Spinal cord (tissue), 10 donors: Measurements from ENCODE around the gene NABP1. TPM values are rescaled to one million over a fixed set of nuclear protein-coding genes. Genes with fewer than 3 reads are reported as not detected.
A peak's percentile ranks its signal among the peaks of the same experiment; 100 is the strongest.

Source experiments
- DNase-seq, 6 donors: peaks; one replicate each; pipeline versions ENCODE4 v3.0.0 to v3.0.0-alpha.2; 2013 to 2015; ENCODE audit warnings: low spot score in 6 of 6, low read depth in 4 of 6
- H3K27ac ChIP-seq: one replicate; pipeline ENCODE4 v1.5.1; 2013; ENCODE audit warnings: low read depth, low read length, control low read depth
- H3K27me3 ChIP-seq: one replicate; pipeline ENCODE4 v1.6.1; 2013; ENCODE audit warnings: low read length; ENCODE audit not compliant: control insufficient read depth, insufficient read depth
- H3K36me3 ChIP-seq: one replicate; pipeline ENCODE4 v1.6.1; 2013; ENCODE audit warnings: low read length; ENCODE audit not compliant: control insufficient read depth, insufficient read depth
- H3K4me1 ChIP-seq: one replicate; pipeline ENCODE4 v1.6.1; 2013; ENCODE audit warnings: low read length; ENCODE audit not compliant: control insufficient read depth, insufficient read depth
- H3K4me3 ChIP-seq: one replicate; pipeline ENCODE4 v1.5.1; 2013; ENCODE audit warnings: low read depth, low read length, control low read depth
- H3K9me3 ChIP-seq: one replicate; pipeline ENCODE4 v1.6.1; 2013; ENCODE audit warnings: low read length; ENCODE audit not compliant: control insufficient read depth, insufficient read depth
- WGBS: methylation state at CpG from one replicate; pipeline ENCODE4 v1.1.5; 2013; ENCODE audit warnings: missing lambda C conversion rate; ENCODE audit not compliant: insufficient coverage; 5-methylcytosine and 5-hydroxymethylcytosine counted together
- polyA plus RNA-seq, 2 donors: library from polyadenylated mRNA; unstranded; fragments of 120-200 nt; gene quantifications; one replicate each; pipeline ENCODE4 v1.2.1, GENCODE V29; 2013; ENCODE audit not compliant: insufficient read length in 2 of 2
- small RNA-seq: library from RNA; depleted of rRNA; stranded (forward); fragments of <200 nt; gene quantifications from one replicate; pipeline ENCODE3, GENCODE V24; 2014; ENCODE audit warnings: low replicate concordance
- total RNA-seq, 2 donors: library from RNA; depleted of rRNA in 1 of 2; stranded (reverse); fragments of 120-200 nt in 1 of 2; fragments of >200 nt in 1 of 2; gene quantifications; one replicate each; pipeline versions ENCODE4 v1.2.3 to v1.2.4, GENCODE V29; 2013 to 2014
- donor health status: healthy.

Gene NABP1
- total and polyA plus RNA-seq, 4 donors, result 5.1 to 14.0 (median 6.8) TPM

DNA sequence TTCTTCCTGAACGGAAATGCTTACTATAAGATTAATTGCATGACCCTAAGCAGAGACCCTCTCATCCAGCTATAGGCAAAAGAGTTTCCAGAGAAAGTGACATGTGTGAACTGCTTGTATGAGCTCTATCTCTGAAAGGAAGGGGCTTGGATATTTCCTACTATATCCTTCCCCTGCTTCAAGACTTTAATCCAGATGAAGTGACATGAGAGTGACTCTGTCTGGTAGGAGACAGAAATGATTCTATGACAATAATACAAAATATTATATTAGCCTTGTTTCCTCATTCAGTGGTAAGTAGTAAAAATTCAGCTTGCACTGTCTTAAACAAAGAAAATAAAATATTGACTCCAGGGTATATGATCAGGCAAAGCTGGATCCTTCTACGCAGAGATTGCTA is 37.5 kb downstream of the NABP1 start:
- Histone ChIP-seq H3K36me3 (no peaks in the 10 kb centered on the region), H3K27me3 (no peaks in the 10 kb centered on the region), H3K4me3 (no peak overlapping the region), H3K9me3 (no peaks in the 10 kb centered on the region), H3K27ac (no peak overlapping the region), H3K4me1 (no peaks in the 10 kb centered on the region)
- no peak for DNase-seq
- WGBS, result no CpG with 5 or more reads among the region's 2 CpGs

DNA sequence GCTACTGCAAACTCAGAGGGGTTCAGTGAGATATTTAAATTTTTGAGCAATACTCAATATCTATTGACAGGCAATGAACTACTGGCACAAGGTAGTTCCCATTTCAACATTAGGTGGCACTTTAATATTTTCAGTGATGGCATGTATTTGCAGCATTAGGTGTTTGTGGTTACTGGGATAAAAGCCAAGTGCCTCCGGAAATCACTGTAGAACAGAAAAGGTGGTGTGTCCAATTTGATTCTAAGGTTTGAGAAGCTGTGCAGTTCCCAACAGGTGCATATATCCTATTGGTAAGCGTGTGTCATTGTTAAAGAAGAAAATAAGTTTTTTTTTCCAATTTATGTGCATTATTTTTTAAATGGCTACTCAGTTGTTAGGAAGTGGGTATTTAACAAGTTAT is 41.3 kb downstream of the NABP1 start:
- no peaks in the 10 kb centered on the region for H3K9me3 ChIP-seq
- H3K27ac ChIP-seq, result no peak overlapping the region
- 86% methylated on average over 1 of the region's 2 CpGs for WGBS
- H3K27me3 ChIP-seq, result no peaks in the 10 kb centered on the region
- H3K36me3 ChIP-seq, result no peaks in the 10 kb centered on the region
- H3K4me3 ChIP-seq, result no peak overlapping the region
- DNase-seq, result no peak
- no peaks in the 10 kb centered on the region for H3K4me1 ChIP-seq

DNA sequence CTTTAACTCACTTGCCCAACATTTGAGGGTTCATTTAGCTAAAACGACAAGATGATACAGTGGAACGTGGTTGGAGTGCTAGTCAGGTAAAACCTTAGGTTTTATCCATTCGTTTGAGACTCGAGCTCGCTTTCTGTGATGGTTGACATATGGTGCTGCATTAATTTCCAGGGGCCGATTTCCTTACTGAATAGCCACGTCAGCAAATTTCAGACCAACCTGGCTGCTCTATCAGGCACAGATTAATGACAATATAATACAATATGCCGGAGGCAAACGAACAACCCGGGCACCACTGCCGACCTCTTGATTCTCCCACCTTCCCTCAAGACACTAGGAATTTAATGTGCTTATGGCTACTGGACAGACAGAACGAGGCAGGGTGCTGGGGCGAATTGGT is 42.0 kb downstream of the NABP1 start:
- no peaks in the 10 kb centered on the region for H3K36me3 ChIP-seq
- H3K4me1 ChIP-seq, result no peaks in the 10 kb centered on the region

DNA sequence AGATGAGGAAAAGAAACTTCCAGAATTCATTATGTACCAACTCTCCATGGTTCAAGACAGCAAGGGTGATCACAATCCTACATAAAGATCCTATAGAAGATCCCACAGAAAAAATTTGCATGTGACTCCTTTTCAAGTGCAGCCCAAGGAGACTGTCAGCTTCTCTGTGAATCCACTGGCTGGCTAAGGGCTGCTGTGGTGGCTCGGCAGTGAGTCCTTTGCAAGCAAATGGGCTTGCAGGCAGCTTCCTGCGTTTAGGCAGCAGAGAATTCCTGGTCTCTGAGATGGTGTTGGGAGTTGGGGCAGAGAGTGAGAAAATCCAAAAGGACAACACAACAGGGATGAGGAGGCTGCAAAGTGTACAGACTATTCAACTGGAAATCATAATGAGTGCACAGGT is 43.4 kb downstream of the NABP1 start:
- 66% methylated on average over 2 of the region's 2 CpGs for whole genome bisulfite sequencing
- Histone ChIP-seq H3K27ac (no peak overlapping the region), H3K27me3 (no peaks in the 10 kb centered on the region), H3K4me1 (no peaks in the 10 kb centered on the region), H3K9me3 (no peaks in the 10 kb centered on the region), H3K4me3 (no peak overlapping the region), H3K36me3 (no peaks in the 10 kb centered on the region)
- no peak for DNase-seq

More for the DNA sequence above, 42.0 kb downstream of the NABP1 start:
- Histone ChIP-seq H3K4me3 (no peak overlapping the region), H3K27ac (no peak overlapping the region), H3K9me3 (no peaks in the 10 kb centered on the region), H3K27me3 (no peaks in the 10 kb centered on the region)
- 94% methylated on average over 6 of the region's 13 CpGs for WGBS
- DNase-seq, result no peak

DNA sequence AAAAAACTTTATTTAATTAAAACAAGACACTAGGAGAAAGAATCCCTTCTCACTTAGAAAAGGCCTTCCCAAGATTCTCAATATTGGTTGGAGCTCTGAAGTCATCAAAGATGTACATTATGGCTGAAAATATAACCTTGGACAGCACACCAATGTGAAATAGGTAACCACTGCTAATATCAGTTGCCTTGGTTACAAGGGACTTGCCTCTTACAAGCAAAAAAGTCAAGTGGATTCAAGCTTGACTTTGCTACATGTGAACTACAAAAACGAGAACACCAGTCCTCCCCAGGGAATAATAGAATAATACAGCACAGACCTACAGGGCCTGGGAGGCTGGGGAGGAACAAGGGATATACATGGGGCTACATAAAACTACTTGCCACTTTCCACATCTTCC is 46.1 kb downstream of the NABP1 start:
- Histone ChIP-seq H3K9me3 (no peaks in the 10 kb centered on the region), H3K27me3 (no peaks in the 10 kb centered on the region), H3K4me3 (no peak overlapping the region), H3K36me3 (no peaks in the 10 kb centered on the region), H3K4me1 (no peaks in the 10 kb centered on the region), H3K27ac (no peak overlapping the region)
- no peak for DNase-seq
- no CpG with 5 or more reads among the region's 1 CpG for WGBS

- Histone ChIP-seq H3K27me3 (no peaks in the 10 kb centered on the region), H3K9me3 (no peaks in the 10 kb centered on the region), H3K4me1 (no peaks in the 10 kb centered on the region), H3K27ac (no peak overlapping the region), H3K4me3 (no peak overlapping the region), H3K36me3 (no peaks in the 10 kb centered on the region)
- DNase-seq, result peak in 1 of 6 donors; percentile 57
- no CpG with 5 or more reads among the region's 5 CpGs for WGBS
Measured at GRCh38 chr2:191728750-191729624, 51.1 kb downstream of the NABP1 start.

DNA sequence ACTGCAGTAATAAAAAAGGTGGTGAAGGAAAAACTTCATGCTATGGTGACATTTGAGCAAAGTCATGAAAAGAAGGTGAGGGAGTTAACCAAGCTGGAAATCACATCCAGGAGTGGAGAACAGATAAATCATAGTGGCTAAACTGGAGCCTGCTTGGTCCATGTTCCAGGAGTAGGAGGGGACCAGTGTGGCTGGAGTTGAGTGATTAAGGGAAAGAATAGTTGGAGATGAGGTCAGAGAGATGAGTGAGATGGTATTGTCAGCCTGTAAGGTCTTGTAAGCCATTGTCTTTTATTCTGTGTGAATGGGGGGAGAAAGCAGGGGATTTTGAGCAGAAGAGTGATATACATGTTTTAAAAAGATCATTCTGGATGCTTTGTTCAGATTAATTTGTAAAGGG is 52.3 kb downstream of the NABP1 start:
- Histone ChIP-seq H3K9me3 (no peaks in the 10 kb centered on the region), H3K27ac (no peak overlapping the region), H3K27me3 (no peaks in the 10 kb centered on the region), H3K36me3 (no peaks in the 10 kb centered on the region), H3K4me1 (no peaks in the 10 kb centered on the region), H3K4me3 (no peak overlapping the region)
- no peak for DNase-seq

Small RNAs within 50 kb of the gene (small RNA-seq; reads per million reads assigned to genes)
- not detected for gene RF02271

Other genes with a start within 250 kb of the NABP1 start
- gene CAVIN2, start 169.0 kb downstream of the NABP1 start, total RNA-seq, result 10 to 100 TPM; 26.6 to 82.2 TPM
- 10 to 100 TPM; 10.1 to 15.1 TPM for gene CAVIN2, start 169.0 kb downstream of the NABP1 start, polyA plus RNA-seq